Eye (tissue), 1 donor: ENCODE measurements around the gene HOXA10.

Experiments used
- DNase-seq: peaks from one replicate; pipeline ENCODE4 v3.0.0-alpha.2; 2015

Gene HOXA10

DNA sequence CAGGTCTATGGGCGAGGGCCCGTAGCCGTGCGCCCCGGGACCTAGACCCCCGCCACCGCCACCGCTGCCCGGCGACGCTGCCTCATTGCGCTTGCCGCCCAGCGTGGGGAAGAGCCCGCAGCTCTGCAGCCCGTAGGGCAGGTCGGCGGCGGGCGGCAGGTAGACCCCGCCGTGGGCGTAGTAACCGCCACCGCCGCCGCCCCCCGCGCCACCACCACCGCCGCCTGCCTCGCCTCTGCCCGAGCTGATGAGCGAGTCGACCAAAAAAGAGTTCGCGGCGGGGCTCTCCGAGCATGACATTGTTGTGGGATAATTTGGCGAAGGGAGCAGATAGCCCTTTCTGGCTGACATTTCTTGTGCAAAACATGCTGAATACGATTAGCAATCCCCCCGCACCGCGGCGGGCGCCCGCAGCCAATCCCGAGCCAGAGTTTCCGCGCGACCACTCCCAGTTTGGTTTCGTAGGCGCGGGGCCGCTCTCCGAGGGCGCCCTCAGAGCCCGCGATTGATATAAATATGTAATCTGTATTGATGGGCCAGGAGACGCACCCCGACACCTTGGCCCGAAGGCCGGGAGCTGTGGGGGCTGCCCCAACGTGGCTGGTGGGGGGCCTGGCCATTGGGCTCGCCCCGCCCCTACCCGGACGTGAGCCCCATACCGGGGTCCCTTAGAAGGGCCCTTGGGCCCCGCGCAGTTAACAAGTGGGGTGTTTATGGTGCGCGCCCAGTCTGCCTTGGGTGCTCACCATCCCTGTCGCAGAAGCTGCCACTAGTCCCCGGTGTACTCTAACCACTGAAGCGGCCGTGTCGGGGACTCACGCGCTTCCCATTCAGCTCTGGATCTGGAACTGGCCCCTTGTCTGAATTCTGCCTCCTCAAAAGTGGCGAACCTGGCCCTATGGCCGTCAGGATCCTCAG, at the start of gene HOXA10:
TSS of gene HOXA10 (minus strand) at position 365 of the 918 bp plus-strand sequence. CDS start at position 351, 14 bp downstream.
- DNase-seq: no peak

DNA sequence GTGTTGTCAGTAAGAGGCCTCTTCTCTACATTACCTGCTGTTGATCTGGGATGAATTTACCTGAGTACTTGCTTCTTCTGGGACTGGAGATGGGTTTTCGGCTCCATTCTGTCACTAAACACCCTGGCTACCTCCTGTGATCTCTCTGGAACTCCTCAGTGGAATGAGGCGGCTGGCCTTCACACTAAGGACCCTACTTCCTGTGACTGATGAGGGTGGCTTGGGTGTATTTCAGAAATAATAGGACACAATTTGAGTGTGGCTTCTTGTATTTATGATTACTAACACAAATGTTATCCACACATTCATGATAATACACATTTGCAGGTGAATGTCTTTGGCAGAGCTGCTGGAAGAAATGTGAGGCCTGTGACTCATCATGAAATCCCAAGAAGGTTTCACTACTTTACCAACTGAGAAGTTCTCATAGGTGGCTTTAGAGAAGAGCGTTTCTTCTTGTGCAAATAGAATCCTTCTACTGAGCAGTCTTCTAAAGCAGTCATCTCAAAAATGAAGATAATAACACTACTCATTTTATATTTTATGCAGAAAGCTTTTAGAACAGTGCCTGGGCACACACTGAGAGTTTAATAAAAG, 47.2 kb upstream of the HOXA10 start:
- DNase-seq: no peak

DNA sequence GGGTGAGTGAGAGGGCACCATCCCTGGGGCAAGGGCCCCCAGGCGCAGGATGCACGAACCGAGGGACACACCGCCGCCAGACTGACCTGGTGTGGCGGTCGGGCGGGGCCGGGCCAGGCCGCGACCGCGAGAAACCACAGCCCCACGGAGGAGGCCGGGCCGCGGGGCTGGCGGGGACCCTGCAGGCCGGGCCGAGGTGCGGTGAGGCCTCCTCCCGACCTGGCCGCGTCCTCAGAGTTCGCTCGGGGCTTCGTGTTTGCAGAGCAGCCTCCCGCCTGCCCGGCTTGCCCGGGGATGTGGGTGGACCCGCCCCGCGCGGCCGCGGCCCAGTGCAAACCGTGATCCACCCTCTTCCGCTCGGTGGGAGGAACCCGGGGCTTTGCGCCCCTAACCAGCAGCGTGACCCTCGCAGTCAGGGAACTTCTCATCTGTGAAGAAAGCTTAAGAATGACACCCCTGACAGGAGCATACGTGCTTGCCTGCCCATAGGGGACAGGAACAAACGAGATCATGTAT, 46.4 kb upstream of the HOXA10 start:
- DNase-seq: no peak

DNA sequence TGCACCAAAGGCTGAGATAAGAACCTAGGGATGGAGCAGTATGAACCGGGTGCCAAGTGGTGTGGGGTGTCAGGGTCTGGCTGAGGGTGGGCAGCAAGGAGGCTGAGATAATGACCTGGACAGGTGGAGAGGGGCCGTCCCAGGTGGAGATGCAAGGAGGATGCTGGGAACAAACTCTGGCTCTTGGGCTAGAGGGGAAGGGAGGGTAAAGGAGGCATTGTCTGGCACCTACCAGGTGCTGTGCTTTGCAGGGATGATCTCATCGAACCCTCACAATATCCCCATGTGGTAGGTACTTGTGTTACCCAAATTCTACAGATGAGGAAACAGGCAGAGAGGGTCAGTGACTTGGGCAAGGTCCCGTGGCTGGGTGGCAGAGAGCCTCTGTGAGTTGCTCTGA, 45.7 kb upstream of the HOXA10 start:
- no peak for DNase-seq

DNA sequence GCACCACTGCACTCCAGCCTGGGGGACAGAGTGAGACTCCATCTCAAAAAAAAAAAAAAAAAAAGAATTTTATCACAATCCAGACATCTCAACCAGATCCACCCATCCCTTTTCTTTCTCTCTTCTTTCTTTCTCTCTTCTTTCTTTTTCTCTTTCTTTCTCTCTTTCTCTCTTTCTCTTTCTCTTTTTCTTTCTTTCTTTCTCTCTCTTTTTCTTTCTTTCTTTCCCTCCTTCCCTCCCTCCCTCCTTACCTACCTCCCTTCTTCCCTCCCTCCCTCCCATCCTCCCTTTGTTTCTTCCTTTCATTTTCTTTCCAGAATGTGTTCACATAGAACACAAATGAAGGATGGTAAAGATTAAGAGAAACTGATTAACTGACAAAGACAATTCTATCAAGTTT, 43.8 kb upstream of the HOXA10 start:
- DNase-seq: no peak

GRCh38 chr7:27215356-27215755, 41.2 kb upstream of the HOXA10 start:
- DNase-seq: no peak

- DNase-seq: no peak
Observed at GRCh38 chr7:27214239-27214950, 40.3 kb upstream of the HOXA10 start.

GRCh38 chr7:27213433-27214238, 39.5 kb upstream of the HOXA10 start:
- DNase-seq: peak; percentile 45

DNA sequence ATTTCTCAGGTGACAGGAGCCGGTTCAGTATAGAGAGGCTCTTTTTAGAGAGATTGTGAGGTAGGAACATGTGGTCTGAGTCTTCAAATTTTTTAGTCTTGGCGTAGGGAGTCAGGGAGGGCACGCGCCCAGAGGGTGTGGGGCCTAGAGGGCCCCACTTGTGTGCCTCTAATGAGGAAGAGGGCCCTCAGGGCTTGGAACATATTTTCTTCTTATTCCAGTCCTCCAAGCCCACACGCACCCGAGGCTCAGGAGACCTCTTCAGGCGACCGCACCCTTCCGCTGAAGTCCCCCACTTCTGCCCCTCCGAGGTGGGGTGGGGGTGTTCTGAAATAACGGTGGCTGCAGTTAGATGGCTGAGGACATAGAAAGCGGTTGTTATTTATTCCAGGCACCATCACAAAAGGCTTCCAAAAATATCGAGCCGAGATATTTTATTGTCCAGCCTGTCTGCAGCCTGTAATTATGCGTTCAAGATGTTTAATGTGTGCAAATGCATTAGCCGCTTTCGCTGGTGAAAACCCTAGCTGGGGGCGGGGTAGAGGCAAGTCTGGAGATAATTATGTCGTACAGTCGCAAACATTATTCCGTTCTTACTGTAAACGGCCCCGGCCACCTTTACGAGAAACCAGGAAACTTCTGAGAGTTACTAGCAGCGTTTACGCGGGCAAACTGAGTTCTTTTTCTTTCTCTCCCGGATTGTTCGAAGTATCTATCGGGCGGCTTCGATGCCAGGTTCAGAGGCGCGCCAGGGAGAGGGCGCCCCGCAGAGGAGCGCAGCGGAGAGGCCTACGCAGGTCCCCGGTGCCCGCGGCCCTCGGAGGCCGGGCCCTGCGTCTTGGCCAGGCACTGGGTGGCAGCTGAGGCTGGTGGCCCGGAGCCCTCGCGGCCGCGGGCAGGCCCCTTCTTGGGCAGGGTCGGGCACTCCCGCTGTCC, 38.6 kb upstream of the HOXA10 start:
- DNase-seq: peak; percentile 59

- peak; percentile 67 for DNase-seq
Observed at GRCh38 chr7:27211764-27212204, 37.7 kb upstream of the HOXA10 start.

DNA sequence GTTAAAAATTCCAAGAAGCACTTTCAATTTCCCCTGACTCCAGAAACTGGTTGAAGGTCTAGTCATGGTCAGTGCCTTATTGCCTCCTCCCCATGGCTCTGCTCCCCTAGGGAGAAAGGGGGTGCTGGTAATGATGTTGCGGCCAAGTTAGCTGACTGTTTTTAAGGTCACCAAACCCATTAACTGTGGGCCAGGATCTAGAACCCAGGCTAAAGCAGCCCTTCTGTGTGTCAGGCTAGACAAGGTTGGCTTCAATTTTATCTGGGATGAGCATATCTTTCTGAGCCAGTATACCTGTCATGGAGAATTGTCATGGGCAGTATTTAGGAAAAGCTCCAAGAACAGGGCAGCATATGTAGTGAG, 36.9 kb upstream of the HOXA10 start:
- no peak for DNase-seq

DNA sequence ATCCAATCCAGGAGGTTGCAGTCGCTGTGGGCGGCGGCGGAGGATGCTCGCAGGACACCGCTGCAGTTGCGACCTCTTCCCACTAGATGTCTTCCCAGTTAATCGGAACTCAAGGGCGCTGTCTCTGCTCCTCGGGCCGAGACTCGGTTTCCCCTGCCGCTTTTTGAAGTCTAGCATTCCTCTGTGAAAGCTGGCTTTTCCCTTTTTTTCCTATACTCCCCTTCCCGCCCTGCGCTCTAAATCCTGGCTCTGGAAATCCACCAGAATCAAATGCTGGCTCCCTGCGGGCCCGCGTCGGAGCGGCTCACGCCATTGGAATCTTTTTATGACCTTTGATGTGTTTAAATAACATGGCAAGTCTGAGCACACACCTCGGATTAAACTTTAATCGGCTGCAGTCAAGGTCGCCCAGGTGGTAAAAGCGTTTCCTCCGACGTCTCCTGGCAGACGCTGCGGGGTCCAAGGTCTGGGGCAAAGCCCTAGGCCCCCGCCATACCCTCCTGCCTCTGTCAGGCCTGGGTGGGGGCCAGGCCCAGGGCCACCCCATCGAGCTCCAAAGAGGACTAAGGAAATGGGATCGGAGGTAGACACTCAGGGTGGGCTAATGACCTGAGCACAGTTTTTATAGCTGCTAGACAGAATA, 36.4 kb upstream of the HOXA10 start:
- peak; percentile 83 for DNase-seq

DNA sequence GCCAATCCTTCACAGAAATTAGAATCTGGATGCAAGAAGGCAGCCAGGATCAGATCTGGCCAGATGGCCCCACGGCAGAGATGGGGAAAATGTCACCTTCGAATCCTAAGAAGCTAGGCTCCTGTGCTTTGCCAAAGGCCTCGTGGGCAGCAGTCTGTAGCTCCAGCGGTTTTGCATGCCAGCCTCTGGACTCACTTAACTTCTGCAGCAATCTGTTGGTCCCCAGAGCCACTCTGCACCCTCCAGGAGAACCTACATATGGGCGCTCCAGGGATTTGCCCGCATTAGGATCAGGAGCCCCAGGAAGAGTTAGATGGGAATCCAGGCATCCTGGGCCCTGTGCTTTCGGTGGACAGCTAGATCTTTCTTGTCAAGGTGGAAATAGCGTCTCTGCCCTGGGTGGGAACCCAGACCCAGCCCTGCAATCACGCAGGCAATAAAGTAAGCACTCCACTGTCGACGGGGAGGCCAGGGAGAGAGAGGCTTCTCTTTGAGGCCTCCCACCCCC, 35.9 kb upstream of the HOXA10 start:
- peak; percentile 31 for DNase-seq

- no peak for DNase-seq
Observed at GRCh38 chr7:27208998-27209397, 34.9 kb upstream of the HOXA10 start.

DNA sequence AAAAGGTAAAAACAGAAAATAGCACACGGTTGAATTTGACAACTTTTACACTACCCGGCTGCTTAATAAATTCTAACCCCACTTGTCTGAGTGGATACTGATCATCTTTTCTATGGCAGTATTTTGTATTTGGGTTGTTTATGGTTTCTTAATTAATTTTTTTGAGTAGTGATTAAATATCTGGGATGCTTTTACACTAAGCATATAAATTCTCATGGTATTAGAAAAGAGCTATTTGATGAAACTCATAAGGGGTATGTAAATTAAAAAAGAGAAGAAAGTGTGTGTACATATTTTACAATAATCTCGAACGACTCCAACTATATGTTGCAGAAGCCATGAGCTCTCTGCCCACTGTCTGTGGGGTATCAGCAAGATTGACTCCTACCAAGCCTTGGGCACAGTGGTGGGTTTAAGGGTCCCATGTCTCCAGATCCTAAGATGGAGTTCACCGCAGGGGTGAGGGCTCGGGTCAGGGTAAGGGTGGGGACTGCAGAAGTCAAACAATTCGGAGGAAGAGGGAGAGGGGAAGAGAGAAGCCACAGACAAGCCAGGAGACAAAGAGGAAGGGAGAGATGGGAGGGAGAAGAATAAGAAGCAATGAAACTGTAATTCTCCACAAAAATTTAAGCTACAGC, 33.3 kb upstream of the HOXA10 start:
- DNase-seq: no peak

DNA sequence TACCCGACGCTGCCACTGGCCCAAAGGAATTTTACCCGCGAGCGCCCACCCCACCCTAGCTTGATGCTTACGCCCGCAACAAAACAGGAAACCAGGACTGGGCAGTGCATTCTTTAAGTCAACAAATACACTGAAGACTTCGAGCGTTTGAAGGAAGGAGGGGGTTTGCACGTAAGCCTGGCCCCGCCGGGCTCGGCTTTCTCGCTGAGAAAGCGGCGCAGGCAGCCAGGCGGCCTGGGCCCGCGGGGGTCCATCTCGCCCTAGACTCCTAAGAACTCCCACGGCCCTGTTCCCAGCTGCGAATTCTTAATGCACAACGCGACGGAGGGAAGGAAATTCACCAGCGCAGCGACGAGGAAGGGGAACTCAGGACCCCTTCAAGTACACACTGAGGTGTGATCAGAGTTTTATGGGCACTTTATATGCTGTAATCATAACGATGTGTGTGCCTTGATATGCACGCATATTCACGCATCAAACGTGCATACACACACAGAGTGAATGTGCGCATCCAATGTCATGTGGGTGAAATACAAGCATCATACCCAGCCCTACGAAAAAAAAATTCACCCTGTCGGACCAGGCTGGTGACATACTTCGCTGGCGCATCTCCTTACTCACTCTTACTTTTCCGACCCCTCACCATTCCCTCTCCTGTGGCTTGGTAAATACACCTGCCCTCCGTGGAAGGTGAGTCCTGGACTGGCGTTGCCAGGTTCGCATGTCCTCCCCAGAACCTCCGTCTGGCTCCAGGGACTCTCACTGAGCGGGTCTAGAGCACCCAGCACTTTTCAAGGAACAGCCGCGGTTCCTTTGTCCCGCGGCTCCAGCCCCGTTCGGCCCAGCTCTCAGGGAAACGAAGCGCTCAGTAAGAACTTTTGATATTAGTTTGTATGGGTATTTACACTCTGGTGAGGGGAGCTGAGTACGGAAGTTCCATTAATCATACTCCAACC, 31.5 kb upstream of the HOXA10 start:
- peak; percentile 67 for DNase-seq

DNA sequence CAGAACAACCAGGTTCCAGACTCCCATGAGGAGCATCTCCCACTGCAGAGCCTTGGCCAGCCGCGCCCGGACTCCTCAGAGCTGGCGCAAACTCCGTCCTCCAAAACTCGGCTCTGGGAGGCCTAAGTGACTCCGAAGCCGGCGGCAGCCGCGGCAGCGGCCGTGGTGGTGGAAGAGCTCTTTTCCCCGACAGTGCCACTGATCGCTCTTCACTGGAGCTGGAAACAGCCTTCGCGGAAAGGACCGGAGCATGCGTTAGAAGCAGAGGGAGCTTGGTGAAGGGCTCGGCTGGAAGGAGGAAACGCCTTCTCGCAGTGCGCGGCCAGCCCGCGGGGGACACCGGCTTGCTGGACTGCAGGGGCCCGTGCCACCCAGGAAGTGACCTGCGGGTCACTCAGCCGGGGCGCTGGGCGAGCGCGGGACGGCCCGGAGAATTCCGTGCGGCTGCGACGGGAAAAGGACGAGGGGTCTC, 30.8 kb upstream of the HOXA10 start:
- DNase-seq: no peak

DNA sequence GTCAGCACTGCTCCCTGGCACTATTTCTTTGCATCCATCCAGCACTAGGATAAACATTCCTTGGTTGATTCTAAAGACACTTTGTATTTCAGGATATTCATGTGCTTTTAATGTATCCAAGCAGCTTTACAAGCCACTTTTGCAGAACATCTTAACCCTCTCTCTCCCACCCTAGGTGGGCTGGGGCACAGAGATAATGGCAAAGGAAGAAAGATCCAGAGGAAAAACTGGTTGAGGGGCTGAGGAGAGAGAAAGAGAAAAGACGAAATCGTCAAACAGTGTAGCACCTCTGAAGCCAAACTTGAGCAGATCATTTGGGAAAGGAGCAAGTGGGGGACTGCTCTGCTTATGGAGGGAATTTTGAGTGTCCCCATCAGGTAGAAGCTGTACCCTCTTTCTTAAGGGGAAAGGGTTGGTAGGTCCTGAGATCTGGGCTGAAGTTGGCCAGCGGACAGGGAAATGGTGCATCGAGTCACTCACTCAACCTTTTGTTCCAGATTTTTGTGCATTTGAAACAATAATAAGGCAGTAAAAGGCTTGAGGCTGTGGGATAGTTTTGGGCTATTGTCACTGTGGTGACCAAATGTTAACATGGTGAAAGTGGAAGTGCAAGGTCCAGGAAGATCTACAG, 30.0 kb upstream of the HOXA10 start:
- peak; percentile 41 for DNase-seq
